ENCODE measurements around the gene ABTB2.

The ABTB2 gene

DNA sequence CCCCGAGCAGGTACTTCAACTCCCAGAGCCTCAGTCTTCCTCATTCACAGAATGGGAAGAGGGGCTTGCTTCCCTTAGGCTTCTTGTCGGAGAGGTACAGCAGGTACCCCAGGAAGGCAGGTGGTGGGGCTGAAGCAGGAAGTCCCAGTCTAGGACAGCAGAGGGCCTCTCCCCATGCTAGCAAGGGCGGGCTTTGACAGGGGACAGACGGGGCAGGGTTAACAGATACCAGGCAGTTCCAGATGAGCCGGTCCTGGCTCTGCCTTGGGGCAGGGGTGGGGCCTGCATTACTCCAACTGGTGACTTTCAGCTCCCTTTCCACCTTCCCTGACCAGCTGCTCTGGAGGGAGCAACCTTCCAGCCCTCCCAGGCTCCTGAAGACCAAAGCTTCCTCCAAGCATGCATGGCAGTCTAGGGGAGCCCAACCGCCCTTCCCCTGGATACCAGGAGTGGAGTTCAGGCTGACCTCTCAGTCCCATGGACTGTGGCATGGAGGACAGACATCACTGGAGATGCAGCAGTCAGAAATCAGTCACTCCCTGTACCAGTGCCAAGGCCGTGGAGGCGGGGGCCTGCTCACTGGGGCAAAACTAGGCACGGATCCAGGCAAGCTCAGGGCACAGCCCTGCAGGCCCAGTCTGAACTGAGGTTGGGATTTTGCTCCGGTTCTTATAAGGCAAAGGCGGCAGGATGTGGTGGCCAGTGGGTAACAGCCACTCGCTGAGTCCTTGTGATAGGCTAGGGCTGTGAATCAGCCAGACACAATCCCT is 191.8 kb downstream of the ABTB2 start:
- TF ChIP-seq TOX (CRISPR knock-in tag; IDR thresholded peaks at IDR 0.05; ENCODE audit: borderline replicate concordance) (no peak), CSDC2 (CRISPR knock-in tag; IDR thresholded peaks at IDR 0.05) (no peak), ZFP30 (CRISPR knock-in tag; IDR thresholded peaks at IDR 0.05) (no peak), ESRRG (CRISPR knock-in tag; IDR thresholded peaks at IDR 0.05) (no peak), ZNF565 (CRISPR knock-in tag; conservative IDR thresholded peaks at IDR 0.05; ENCODE audit: low read depth) (no peak), TCF4 (CRISPR knock-in tag; IDR thresholded peaks at IDR 0.05; ENCODE audit: borderline replicate concordance) (no peak), ZFP3 (CRISPR knock-in tag; IDR thresholded peaks at IDR 0.05) (no peak)
- TF ChIP-seq, protein P1, sequence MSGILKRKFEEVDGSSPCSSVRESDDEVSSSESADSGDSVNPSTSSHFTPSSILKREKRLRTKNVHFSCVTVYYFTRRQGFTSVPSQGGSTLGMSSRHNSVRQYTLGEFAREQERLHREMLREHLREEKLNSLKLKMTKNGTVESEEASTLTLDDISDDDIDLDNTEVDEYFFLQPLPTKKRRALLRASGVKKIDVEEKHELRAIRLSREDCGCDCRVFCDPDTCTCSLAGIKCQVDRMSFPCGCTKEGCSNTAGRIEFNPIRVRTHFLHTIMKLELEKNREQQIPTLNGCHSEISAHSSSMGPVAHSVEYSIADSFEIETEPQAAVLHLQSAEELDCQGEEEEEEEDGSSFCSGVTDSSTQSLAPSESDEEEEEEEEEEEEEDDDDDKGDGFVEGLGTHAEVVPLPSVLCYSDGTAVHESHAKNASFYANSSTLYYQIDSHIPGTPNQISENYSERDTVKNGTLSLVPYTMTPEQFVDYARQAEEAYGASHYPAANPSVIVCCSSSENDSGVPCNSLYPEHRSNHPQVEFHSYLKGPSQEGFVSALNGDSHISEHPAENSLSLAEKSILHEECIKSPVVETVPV (CRISPR knock-in tag; IDR thresholded peaks at IDR 0.05) = no peak
- TF ChIP-seq, protein P2, sequence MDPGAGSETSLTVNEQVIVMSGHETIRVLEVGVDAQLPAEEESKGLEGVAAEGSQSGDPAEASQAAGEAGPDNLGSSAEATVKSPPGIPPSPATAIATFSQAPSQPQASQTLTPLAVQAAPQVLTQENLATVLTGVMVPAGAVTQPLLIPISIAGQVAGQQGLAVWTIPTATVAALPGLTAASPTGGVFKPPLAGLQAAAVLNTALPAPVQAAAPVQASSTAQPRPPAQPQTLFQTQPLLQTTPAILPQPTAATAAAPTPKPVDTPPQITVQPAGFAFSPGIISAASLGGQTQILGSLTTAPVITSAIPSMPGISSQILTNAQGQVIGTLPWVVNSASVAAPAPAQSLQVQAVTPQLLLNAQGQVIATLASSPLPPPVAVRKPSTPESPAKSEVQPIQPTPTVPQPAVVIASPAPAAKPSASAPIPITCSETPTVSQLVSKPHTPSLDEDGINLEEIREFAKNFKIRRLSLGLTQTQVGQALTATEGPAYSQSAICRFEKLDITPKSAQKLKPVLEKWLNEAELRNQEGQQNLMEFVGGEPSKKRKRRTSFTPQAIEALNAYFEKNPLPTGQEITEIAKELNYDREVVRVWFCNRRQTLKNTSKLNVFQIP (CRISPR knock-in tag; IDR thresholded peaks at IDR 0.05; ENCODE audit: borderline replicate concordance, low read depth) = no peak
- TF ChIP-seq, protein P3, sequence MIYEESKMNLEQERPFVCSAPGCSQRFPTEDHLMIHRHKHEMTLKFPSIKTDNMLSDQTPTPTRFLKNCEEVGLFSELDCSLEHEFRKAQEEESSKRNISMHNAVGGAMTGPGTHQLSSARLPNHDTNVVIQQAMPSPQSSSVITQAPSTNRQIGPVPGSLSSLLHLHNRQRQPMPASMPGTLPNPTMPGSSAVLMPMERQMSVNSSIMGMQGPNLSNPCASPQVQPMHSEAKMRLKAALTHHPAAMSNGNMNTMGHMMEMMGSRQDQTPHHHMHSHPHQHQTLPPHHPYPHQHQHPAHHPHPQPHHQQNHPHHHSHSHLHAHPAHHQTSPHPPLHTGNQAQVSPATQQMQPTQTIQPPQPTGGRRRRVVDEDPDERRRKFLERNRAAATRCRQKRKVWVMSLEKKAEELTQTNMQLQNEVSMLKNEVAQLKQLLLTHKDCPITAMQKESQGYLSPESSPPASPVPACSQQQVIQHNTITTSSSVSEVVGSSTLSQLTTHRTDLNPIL (CRISPR knock-in tag; IDR thresholded peaks at IDR 0.05; ENCODE audit: low read depth) = no peak
- TF ChIP-seq, protein P4, sequence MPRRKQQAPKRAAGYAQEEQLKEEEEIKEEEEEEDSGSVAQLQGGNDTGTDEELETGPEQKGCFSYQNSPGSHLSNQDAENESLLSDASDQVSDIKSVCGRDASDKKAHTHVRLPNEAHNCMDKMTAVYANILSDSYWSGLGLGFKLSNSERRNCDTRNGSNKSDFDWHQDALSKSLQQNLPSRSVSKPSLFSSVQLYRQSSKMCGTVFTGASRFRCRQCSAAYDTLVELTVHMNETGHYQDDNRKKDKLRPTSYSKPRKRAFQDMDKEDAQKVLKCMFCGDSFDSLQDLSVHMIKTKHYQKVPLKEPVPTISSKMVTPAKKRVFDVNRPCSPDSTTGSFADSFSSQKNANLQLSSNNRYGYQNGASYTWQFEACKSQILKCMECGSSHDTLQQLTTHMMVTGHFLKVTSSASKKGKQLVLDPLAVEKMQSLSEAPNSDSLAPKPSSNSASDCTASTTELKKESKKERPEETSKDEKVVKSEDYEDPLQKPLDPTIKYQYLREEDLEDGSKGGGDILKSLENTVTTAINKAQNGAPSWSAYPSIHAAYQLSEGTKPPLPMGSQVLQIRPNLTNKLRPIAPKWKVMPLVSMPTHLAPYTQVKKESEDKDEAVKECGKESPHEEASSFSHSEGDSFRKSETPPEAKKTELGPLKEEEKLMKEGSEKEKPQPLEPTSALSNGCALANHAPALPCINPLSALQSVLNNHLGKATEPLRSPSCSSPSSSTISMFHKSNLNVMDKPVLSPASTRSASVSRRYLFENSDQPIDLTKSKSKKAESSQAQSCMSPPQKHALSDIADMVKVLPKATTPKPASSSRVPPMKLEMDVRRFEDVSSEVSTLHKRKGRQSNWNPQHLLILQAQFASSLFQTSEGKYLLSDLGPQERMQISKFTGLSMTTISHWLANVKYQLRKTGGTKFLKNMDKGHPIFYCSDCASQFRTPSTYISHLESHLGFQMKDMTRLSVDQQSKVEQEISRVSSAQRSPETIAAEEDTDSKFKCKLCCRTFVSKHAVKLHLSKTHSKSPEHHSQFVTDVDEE (CRISPR knock-in tag; IDR thresholded peaks at IDR 0.05) = no peak
- ATAC-seq = peak; percentile 37

DNA sequence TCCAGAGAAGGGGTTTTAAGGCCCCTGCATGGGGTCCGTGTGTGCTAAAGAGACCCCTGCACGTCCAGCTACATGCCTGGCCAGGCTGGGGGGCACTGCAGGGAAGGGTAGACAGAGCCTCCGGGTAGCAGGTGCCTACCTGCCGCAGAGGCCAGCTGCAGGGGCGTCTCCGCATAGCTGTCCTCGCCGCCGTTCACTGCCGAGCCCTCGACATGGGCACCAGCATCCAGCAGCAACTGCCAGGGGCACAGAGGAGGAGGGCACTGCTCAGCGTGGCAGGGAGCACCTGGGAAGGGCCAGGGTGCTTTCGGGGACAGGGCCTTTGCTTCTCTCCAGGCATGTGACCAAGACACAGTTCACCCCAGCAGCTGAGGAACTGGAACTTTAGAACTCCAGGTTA is 192.7 kb downstream of the ABTB2 start:
- TF ChIP-seq SNAI2 (CRISPR knock-in tag; IDR thresholded peaks at IDR 0.05) (no peak), ARNTL (CRISPR knock-in tag; IDR thresholded peaks at IDR 0.05; ENCODE audit: borderline replicate concordance, low read depth) (no peak), TCF4 (CRISPR knock-in tag; IDR thresholded peaks at IDR 0.05; ENCODE audit: borderline replicate concordance) (no peak), RARB (CRISPR knock-in tag; IDR thresholded peaks at IDR 0.05) (no peak)
- TF ChIP-seq, protein P3 (CRISPR knock-in tag; IDR thresholded peaks at IDR 0.05; ENCODE audit: low read depth) = no peak
- no peak for ATAC-seq

DNA sequence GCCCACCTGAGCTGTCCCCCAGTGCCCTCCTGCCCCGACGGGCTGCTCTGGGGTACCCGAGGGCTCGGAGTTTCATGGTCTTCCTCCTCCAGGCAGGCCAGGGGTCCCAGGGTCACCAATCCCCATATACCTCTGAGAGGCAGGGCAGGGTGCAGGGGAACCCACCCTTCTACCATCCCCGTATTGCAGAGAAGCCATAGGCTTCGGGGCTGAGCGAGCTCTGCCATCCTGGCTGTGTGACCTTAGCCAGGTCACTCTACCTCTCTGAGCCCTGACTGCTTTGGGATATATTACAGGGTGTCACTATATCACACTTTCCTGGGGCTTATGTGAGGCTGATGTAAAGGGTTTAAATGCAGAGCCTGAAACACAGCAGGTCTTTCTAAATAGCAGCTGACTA is 195.0 kb downstream of the ABTB2 start:
- no peak for ATAC-seq
- TF ChIP-seq ISL1 (CRISPR knock-in tag; IDR thresholded peaks at IDR 0.05) (no peak), ZC3H10 (CRISPR knock-in tag; IDR thresholded peaks at IDR 0.05) (no peak), ZNF8 (CRISPR knock-in tag; IDR thresholded peaks at IDR 0.05) (no peak), GLIS3 (CRISPR knock-in tag; IDR thresholded peaks at IDR 0.05) (no peak), CSDC2 (CRISPR knock-in tag; IDR thresholded peaks at IDR 0.05) (no peak), PPARA (CRISPR knock-in tag; IDR thresholded peaks at IDR 0.05; ENCODE audit: borderline replicate concordance) (no peak), ZNF70 (CRISPR knock-in tag; IDR thresholded peaks at IDR 0.05) (no peak)
- TF ChIP-seq, protein P4 (CRISPR knock-in tag; IDR thresholded peaks at IDR 0.05) = no peak
- TF ChIP-seq, protein P3 (CRISPR knock-in tag; IDR thresholded peaks at IDR 0.05; ENCODE audit: low read depth) = no peak

Measured in SK-N-SH treated with all-trans-retinoic acid at 6 μM for 48 hours (cell line).